ENCODE measurements around the gene CAMP.

- TF ChIP-seq EZH2 (IDR thresholded peaks at IDR 0.05; ENCODE audit: low read depth) (no peak), CTCF (conservative IDR thresholded peaks at IDR 0.05) (no peak)
Observed at GRCh38 chr3:48208076-48208475, 15.2 kb upstream of the CAMP start.
